Activated CD4-positive, alpha-beta T cell treated with anti-CD3 and anti-CD28 coated beads, Interleukin-10, Interleukin-2, amounts not matched to agents 100 ng/mL and 50 ng/mL, durations not matched to agents 16 hours and 8 hours (primary cell): ENCODE data around the gene PARD6B.
"Not testable (repeated sequence)": the region's sequence is repeated elsewhere in the genome, so short reads cannot be mapped to it uniquely, and the experiment has no call there.

Experiments
- DNase-seq: peaks from one replicate; pipeline ENCODE4 v3.0.0-alpha.2; 2020

The PARD6B gene

DNA sequence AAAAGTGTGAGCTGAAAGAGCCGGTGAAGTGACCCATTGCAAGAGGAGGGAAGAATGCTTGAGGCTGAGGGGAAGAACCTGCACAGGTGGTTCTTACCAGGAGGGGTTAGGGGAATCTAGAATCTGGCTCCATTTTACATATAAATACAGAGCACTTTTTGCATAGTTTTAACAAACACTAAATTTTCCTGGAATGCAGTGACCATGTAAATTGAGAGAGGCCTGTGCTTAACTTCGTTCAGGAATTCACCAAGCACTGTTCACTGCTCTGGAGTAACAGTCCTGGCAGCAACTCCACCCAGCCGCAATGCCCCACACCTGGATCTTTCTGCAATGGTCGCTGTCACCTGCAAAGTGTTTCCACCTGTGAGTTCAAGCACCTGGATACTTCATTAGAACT is 26.9 kb upstream of the PARD6B start:
- no peak for DNase-seq

- no peak for DNase-seq
Observed at GRCh38 chr20:50704971-50705370, 26.4 kb upstream of the PARD6B start.

- DNase-seq: no peak
Observed at GRCh38 chr20:50708845-50709635, 22.3 kb upstream of the PARD6B start.

GRCh38 chr20:50709636-50709973 is 21.8 kb upstream of the PARD6B start:
- no peak for DNase-seq

GRCh38 chr20:50710492-50711063 is 20.8 kb upstream of the PARD6B start:
- DNase-seq: no peak

DNA sequence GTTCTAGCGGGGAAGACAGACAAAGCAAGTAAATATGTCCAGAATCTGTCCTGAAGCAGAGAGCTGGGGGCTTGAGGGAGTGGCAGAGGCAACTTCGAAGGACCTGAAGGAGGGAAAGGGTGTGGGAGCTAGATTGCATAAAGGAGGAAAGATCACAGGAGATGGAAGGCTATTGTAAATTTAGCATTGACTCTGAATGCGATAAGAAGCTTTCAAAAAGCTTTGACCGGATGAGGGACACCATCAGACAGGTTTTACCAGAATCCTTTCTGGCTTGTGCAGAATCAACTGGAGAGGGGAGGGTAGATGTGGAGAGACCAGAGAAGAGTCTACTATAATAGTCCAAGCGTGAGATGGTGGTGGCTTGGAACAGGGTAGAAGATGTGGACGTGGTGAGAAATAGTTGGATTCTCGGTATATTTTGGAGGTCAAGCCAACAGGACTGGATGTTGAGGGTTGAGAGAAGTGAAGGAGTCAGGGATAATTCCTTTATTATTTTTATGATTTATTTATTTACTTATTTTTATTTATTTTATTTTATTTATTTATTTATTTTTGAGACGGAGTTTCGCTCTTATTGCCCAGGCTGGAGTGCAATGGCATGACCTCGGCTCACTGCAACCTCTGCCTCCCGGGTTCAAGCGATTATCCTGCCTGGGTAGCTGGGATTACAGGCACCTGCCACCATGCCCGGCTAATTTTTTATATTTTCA is 20.1 kb upstream of the PARD6B start:
- DNase-seq: no peak

DNA sequence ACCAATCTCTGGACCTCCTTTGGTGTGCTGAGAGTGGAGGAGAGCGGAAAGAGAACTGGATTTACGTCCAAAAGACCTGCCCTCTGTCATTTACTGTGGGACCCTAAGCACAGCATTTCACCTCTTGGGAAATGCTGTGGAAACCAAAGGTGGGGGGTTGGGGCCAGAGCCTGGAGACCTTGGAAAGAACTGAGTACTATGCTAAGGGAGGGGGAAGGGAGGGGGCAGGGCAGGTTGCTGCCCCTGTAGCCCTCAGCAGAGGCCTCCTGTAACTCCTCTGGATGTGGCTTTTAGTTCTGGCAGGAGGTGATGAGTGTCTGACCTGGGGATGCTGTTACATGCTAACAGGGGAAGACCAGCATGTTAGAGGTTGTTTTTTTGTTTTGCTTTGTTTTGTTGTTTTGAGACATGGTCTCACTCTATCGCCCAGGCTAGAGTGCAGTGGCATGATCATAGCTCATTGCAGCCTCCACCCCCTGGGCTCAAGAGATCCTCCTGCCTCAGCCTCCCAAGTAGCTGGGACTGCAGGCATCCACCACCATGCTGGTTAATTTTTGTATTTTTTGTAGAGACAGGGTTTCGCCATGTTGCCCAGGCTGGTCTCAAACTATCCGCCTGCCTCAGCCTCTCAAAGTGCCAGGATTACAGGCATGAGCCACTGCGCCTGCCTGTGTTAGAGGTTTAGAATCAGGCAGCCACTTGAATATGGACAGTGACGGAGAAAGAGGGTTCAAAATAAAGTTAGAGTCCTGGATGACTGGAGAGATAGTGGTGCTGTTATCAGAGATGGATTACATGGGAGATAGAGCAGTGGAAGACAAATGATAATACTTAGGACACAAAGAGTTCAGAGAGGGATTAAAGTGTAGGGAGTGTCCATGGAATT is 18.4 kb upstream of the PARD6B start:
- DNase-seq: no peak

DNA sequence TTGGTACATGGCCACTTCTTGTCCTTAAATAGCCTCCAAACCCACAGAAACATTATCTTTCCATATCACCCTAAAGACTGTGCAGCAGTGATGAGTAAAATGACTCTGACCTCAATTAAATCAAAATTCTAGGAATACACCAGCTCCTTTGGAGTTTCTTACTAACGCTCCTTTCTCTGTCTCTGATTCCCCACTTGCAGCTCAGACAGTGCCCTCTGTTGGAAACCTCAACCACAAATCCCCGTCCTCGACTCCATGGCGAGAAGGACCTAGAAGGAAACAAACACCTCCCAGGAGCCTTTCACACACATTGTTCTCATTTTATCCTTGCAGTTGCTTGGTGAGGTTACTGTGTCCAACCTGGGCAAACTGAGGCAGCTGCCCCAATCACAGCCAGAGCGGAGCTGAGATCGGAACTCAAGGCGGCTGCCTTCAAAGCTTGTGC is 17.7 kb upstream of the PARD6B start:
- DNase-seq: no peak

GRCh38 chr20:50714426-50714825 is 17.0 kb upstream of the PARD6B start:
- not testable (repeated sequence) for DNase-seq

DNA sequence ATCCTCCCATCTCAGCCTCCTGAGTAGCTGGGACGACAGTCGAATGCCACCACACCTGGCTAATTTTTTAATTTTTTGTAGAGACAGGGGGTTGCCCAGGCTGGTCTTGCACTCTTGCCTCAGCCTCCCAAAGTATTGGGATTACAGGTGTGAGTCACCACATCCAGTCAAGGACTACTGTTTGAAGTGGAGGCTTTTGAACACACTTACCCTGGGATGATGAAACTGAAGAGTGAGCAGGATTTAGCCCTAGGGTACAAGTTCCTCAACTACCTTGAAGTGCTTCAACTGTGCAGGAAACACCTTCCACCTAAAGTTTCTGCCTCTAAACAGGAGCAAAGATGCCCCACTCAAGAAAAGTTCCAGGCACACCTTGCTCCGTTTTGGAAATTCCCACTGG is 15.7 kb upstream of the PARD6B start:
- no peak for DNase-seq

DNA sequence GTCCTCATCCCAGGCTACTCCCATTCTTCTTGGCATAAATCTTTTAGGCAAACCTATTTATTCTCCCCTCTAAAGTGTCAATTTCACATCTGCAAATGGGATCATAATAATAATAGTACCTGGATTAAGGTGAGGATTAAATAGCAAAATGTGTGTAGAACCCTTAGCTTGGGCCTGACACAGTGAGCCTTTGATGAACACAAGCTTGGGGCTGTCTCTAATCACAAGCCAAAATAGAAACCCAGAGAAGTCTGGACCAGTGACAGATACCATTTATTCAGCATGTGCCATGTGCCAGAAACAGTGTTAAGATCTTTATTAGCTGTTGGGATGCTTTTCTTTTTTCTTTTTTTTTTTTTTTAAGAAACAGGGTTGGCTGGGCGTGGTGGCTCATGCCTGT is 14.9 kb upstream of the PARD6B start:
- DNase-seq: no peak

DNA sequence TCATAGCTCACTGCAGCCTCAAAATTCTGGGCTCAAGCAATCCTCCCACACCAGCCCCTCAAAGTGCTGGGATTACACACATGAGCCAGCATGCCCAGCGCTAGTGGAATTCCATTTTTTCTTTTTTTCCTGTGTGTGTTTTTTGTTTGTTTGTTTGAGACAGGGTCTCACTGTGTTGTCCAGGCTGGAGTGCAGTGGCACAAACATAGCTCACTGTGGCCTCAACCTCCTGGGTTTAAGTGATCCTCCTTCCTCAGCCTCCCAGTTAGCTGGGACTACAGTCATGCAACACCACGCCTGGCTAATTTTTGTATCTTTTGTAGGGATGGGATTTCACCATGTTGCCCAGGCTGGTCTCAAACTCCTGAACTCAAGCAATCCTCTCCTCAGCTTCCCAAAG is 14.1 kb upstream of the PARD6B start:
- DNase-seq: no peak

GRCh38 chr20:50717974-50718761 is 13.2 kb upstream of the PARD6B start:
- no peak for DNase-seq

GRCh38 chr20:50719328-50719727 is 12.1 kb upstream of the PARD6B start:
- no peak for DNase-seq

DNA sequence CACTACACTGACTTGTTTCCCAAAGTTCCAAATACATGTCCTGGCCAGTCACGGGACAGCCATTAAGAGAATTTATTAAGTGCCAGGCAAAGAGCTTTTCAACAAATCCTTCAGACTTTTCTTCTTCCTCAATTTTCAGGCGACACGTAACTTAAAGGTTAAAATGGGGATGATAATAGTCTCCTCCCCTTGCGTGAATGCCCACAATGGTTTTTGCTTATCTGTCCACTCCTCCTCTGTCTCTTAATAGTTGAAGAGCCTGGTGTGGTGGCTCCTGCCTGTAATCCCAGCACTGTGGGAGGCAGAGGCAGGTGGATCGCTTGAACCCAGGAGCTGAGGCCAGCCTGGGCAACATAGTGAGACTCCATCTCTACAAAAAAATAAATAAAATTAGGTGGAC is 11.4 kb upstream of the PARD6B start:
- DNase-seq: no peak

DNA sequence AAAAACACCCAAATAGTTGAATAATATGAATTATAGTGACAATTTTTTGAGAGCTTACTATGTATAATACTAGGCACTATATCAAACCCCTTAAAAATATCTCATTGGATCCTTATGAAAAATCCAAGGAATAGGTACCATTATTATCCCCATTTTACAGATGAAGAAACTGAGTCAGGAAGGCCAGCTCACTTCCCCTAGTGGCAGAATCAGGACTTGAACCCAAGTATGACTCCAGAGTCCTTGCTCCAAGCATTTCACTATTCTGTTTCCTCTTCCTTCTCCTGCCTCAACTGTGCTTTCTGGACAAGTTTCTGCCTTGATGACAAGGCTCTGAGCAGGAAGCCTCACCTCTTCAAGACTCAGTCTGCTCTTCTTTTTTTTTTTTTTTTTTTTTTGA is 10.8 kb upstream of the PARD6B start:
- DNase-seq: no peak

DNA sequence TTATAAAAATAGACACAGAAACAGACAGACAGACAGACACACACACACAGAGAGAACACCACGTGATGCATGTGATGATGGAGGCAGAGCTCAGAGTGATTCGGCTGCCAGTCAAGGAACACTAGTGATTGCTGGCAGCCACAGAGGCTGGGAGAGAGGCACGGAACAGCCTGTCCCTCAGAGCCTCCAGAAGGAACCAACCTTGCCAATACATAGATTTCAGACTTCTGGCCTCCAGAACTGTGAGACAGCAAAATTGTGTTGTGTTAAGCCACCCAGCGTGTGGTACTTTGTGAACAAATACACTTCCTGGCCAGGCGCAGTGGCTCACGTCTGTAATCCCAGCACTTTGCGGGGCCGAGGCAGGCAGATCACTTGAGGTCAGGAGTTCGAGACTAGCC is 9.5 kb upstream of the PARD6B start:
- no peak for DNase-seq

GRCh38 chr20:50722424-50723155 is 8.8 kb upstream of the PARD6B start:
- no peak for DNase-seq

DNA sequence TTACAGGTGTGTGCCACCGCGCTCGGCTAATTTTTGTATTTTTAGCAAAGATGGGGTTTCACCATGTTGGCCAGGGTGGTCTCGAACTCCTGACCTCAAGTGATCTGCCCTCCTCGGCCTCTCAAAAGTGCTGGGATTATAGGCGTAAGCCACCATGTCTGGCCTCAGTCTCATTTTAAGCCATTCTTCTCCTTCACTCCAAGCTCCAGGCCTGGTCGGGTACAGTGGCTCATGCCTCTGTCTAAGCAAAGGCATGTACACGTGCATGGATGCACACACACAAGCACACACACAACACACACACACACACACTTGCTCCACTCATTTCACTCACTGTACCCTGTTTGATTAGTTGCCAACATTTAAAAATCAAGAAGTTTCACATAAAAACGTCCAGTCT is 7.7 kb upstream of the PARD6B start:
- DNase-seq: no peak

DNA sequence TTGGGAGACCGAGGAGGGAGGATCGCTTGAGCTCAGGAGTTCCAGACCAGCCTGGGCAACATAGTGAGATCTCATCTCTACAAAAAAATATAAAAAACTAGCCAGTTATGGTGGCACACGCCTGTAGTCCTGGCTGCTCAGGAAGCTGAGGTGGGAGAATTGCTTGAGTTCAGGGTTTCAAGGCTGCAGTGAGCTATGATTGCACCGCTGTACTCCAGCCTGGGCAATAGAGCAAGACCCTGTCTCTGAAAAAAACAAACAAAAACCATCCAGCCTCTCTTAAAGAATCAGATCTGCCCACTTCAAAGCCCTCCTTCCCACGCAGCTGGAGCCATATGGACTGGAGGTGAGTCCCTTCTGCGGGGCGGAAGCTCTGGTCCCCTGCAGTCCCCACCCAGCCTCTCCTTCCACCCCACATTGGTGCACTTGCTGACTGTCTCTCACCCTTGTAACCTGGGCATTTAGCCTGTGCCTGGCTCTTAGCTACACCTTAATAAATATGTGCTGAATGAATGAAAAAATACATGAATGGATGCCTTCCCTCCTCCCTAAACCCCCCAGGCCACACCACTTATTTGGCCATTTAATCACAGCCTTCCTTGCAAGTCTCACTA is 7.2 kb upstream of the PARD6B start:
- no peak for DNase-seq
